DMS114 treated with DMSO at 0.1 percent for 48 hours (cell line): ENCODE results near the gene VDAC1.
A peak's percentile ranks its signal among the peaks of the same experiment; 100 is the strongest.
"Not testable (repeated sequence)": the region's sequence is repeated elsewhere in the genome, so short reads cannot be mapped to it uniquely, and the experiment has no call there.

Source experiments
- DNase-seq: peaks from one replicate; lab custom pipeline; 2025; ENCODE audit not compliant: unreplicated experiment; lab: John Stamatoyannopoulos, UW

VDAC1 gene, protein sequence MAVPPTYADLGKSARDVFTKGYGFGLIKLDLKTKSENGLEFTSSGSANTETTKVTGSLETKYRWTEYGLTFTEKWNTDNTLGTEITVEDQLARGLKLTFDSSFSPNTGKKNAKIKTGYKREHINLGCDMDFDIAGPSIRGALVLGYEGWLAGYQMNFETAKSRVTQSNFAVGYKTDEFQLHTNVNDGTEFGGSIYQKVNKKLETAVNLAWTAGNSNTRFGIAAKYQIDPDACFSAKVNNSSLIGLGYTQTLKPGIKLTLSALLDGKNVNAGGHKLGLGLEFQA

DNA sequence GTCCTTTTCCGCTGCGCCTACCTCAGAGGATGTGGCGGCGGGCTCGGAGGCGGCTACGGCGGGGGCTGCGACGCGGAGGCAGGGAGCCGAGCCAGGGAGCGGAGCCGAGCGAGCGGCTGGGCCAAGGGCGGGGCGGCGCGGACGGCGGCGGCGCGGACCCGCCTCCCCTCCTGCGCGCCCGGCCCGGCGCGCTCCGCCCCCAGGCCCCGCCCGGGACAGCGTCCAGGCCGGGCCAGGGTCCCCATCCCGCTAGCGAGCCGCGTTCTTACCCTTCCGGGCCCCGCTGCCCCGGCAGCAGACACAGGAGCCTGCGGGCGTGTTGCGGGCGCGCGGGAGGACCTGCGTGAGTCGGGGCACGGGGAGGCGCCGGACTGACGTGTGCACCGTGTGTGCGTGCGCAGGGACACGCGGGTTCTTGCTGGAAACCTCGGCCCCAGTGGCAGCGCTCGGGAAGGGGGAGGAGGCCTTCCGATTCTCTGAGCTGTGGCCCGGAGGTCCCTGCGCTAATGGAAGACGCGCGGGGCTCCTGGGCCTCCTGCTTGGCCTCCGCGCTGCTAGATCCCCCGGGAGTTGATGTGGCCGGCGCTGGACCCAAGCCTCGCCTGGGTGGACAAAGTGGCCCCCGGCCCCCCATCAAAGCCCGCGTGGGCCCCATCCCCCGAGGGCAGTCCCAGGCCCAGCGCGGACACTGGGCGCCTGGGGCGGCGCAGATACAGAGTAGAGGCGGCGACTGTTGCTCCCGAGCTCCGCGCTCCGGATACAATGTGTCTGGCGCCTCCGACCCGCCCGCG, at the start of gene VDAC1:
Gene VDAC1 (minus strand): TSS at position 350 of the 791 bp plus-strand sequence. CDS start 11,963 bp downstream, outside the sequence.
- DNase-seq, result peak; percentile 68

DNA sequence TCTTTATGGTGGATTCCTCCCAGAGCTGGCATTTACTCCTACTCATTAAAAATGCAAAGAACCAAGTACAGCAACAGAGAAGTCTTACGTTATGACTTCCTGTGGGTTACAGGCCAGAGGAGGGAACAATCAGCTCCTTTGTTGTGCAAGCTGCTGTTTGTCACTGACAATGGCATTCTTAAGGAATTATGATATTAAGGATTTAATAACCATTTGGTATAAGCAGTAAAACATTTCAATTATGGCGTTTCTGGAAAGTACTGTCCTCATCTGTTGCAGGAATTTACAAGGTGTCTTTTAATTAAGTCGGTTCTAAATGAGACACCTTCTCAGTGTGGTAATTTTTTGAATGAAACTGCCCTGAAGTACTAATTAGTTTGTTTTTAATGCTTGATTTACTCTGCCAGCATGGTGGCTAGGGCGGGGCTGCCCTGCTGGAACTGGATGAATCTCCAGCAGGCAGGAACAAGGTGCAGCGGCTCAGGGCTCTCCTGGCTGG, 49.1 kb upstream of the VDAC1 start:
- no peak for DNase-seq

DNA sequence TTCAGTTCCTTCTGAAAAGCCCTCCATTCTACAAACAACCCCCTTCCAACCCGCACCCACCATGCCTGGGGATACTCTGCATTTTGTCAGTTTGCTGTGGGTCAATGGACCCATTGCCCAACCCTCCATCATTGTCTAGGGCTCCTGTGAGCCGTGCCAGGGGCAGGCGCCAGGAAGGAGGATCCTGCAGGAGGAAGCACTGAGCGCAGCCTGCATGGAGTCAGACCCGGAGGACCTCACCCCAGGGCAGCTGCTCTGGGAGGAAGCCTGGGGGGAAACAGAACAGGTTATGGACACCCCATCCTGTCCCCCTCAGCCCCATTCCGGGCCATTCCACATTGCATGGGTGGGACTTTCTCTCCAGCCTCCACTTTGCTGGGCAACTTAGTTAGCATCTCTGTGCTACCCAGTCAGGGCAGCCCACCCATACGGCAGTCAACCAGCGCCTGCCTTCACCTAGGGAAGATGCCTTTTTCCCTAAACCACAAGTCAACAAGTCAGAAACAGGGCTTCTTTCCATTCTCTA, 48.6 kb upstream of the VDAC1 start:
- no peak for DNase-seq

DNA sequence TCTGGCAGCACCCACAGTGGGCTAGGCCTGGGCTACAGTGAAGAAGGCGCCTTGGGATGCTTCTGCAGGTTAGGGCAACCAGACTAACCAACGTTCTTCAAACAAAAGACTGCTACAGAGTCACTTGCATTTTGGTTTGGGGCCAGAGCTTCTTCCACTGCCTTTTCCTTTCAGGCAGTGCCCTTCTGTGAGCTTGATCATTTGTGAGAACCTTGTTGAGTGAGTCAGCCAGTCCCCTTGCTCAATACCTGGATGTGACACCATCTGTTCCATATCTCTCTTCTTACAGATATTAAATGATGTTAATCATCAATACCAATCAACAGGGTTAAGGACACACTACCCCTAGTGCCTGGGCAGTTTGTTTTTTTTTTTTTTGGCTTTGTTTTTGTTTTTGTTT, 46.5 kb upstream of the VDAC1 start:
- no peak for DNase-seq

DNA sequence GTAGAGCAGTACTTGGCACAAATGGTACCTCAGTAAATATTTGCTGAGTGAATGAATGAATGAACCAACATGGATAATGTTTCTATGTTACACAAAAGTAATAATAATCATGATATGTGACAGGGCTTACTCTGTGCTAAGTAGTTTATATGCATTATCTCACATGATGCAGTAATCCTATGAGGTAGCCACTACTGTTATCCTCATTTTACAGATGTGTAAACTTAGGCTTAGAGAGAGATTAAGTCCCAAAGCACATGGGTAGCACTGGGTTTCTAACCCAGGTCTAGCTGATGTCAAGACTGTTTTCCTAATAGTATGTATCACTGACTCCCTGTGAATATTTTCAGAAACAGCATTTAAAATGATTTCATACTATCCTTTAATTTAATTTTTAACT, 44.1 kb upstream of the VDAC1 start:
- DNase-seq, result no peak

DNA sequence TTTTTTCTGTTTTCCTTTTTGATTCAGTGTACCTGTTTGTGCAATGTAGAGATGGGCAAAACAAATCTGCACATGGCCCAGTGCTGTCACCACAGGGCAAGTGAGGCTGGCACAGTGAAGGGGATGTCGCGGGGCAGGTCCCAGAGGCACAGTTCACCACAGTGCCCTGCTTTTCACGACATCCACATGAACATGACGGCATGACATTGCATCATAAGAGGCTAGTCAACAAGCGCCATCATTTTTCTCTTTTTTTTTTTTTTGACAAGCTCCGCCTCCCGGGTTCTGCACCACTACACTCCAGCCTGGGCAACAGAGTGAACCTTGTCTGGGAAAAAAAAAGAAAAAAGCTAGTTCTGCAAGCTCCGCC, 42.9 kb upstream of the VDAC1 start:
- no peak for DNase-seq

DNA sequence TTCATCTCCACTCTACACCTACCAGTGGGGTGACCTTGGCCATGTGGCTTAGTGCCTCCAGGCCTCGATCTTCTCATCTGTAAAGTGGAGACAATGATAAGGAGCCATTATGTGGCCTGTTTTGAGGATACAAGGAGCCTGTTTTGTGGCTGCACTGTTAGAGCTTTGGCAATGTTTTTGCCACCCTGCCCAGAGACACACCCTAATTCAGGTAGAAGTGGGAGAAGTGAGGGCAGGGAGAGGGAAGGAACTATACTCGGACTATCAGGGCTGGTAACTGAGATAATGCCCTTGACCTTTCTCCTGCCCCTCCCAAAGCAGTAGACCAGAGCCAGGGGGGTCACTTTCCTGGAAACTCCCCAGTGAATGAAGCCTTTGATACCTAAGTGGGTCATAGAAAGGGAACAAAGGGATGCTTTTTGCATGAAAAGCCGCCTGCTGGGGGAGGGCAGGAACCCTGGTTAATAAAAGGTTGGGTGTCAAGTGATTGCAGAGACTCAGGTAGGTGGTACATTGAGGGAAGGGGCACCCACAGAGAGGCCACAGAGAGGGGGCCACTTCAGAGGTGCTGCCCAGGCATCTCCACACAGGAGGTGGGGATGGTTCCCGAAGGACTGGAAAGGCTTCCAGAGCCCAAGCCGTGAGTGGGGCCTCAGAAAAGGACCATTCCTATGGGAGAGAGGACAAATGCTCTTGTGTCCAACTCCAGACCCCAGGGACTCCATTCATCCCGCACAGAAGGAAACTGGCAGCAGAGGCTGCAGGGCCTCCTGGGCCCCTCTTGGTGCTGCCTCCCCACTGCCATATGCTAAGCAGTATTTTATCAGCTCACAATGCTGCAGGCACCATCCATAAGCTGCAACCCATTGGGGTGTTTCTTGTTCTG, 42.3 kb upstream of the VDAC1 start:
- no peak for DNase-seq

DNA sequence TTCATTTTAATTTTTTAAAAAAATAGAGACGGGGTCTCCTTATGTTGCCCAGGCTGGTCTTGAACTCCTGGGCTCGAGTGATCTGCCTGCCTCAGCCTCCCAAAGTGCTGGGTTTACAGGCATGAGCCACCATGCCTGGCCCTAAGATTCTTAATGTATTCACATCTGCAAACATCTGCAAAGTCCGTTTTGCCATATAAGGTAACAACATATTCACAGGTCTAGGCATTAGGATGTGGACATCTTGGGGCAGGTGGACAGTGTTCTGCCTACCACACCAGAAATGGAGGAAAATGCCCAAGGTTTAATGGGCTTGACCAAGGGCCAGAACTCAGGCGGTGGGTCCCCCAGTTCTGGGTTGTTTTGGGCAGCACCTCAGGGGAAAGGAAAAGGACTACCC, 41.6 kb upstream of the VDAC1 start:
- no peak for DNase-seq

DNA sequence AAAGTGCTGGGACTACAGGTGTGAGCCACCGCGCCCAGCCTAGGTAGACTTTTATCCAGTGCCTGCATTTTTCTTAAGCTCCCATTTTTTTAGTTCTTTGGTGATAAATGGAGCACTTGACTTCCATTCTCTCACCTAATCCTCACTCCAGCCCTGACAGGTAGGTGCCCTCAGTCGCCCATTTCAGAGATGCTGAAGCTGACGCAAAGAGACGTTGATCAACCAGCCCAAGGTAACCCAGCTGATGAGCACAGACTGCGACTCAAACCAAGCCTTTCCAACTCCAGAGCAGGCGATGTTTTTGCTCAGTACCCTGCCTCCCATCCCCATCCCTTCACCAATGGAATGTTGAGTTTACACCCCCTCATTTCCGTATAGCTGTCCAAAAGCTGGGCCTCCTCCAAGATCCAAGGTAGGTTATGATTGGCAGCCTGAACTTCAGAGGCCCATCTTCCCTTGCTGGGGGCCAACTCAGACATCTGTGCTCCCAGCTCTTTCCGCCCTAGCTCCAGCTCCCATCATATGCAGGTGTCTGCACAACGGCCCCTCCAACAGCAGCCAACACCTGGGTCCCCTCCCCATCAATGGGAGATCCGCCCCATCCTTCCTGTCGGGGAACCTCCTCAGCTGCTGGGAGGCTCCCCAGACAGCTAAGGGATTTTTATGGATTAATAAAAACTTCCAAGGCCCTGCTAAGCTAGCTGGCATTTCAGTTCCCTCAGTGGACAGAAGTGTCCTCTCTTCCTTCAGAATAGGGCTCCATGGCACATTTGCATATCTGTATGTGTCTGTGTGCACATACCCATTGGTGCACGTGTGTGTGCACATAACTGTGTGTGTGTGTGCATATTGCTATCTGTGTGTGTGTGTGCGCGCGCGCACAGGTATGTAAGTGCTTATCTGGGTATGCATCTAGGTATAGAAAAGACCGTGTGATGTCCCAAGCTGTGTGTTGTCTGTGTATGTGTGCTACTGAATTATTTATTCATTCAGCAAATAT, 39.3 kb upstream of the VDAC1 start:
- no peak for DNase-seq

DNA sequence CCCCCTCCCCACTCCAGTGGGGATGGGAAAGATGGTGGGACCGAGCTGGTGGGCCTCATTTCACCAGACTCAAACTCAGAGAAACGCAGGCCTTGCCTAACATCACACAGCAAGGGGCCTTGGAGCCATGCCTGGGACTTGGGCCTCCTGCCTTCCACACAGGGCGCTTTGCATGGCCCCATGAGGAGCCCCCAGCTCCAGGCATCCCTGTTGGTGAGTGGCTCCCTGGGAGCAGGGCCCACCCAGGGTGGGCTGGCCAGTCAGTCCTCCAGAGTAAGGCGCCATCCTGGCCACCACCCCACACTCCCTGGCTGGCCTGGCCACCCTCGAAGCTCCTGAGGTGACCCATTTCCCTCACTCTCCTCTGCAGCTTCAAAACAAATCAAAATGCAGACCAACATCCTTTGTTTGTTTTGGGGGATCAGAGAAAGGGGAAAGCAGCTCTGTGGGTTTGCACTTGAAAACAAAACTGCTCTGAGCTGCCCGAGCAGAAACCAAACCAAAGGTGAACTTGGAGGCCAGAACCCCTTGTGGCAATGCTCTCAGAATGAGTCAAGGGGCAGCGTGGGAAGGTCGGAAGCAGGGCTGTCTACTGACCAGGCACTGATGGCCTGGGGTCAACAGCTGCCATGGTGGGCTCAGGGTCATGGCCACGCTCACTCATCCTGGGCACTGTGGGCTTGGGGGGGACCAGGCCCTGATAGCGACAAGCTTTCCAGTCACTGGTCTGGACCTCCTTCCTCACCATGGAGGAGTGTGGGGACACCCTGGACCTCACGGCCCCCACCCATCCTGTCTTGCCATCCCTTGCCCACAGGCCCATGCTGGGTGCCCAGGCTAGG, 37.0 kb upstream of the VDAC1 start:
- DNase-seq, result no peak

DNA sequence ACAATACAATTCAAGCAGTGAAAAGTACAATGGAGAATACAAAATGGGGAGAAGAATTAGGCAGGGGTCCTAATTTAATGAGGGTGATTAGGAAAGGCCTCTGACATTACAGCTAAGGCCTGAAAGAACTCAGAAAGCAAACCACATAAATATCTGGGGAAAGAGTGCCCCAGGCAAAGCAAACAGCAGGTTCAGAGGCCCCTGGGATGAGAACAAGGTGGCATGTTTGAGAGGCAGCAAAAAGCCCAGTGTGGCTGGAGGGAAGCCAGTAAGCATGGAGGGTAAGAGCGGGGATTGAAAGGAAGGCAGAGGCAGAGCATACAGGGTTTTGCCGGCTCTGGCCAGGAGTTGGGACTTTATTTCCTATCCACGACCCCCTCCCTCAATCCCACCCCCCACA, 33.4 kb upstream of the VDAC1 start:
- DNase-seq, result no peak

DNA sequence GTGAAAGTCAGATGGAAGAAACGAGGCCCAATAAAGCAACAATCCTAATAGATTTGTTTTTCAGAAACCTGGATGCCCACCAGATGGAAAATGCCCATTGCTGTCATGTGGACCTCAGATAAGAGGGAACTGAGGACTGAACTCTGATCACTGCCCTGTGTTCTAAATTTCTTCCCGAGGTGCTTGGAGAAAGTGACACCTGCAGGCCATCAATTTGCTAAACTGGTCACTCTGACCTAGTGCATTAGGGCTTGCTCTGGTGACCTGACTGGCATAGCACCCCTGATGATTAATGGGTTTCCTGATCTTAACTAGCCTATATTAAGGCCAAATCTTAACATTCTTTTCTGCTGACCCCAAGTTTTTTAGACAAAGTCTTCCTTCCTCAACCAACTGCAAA, 32.4 kb upstream of the VDAC1 start:
- DNase-seq, result no peak

DNA sequence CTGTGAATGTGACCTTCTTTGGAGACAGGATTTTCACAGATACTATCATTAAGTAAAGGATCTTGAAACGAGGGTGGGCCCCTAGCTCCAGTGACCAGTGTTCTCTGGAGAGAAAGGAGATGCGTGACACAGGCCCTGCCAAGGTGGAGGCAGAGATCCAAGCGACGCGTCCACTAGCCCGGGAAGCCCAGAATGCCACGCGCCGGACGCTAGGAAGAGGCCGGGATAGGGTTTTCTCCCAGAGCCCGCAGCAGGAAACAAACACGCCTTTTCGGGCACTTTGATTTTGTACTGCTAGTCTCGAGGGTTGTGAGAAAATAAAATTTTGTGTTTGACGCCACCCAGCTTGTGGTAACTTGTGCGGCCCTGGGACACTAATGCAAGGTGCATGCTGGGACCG, 29.6 kb upstream of the VDAC1 start:
- no peak for DNase-seq

DNA sequence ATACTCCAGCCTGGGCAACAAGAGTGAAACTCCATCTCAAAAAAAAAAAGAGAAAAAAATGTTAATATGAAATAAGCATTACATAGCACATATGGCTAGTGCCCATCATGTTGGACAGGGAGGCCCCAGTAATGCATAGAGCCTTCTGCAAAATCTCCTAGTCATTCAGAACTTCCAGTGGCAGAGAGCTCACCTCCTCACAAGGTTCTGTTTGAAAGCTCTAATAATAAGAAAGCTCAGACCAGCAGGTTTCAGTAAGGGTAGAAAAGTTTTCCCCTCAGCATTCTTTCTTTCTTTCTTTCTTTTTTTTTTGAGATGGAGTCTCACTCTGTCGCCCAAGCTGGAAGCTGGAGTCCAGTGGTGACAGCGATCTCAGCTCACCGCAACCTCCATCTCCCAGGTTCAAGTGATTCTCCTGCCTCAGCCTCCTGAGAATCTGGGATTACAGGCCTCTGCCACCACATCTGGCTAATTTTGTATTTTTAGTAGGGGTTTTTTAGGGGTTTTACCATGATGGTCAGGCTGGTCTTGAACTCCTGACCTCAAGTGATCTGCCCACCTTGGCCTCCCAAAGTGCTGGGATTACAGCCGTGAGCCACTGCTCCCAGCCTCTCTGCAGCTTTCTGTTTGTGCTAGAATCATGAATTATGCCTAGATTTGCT, 25.7 kb upstream of the VDAC1 start:
- DNase-seq, result not testable (repeated sequence)

DNA sequence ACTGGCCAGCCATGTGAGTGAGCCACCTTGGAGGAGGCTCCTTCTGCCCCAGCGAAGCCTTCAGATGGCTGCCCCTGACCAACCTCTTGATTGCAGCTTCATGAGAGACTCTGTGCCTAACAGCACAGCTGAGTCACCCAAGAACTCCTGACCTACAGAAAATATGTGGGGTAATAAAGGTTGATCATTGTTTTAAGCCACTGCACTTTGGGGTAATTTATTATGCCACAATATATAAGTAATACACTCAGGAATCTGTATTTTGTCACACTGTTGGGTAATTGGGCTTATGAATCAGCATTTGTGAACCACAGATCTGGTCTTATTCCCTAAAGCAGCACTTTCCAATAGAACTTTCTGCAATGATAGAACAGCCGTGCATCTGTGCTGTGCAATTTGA, 24.4 kb upstream of the VDAC1 start:
- no peak for DNase-seq

DNA sequence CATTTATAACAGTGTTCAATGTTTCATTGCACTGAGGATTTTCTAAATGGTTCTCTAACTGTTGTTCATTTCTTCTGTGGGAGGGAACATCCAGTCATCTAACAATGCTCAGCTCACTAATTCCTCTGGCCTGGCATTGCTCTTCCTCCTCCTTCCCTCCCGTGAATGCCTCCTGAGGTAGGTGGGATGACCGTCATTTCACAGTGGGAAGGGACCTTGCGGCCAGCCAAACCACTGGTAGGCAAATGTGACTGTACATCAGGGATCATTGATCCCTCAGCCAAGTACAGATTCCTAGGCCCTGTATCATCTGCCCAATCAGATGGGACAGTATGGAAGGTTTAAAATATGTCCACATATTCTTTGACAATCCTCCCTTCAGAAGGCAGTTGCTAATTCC, 23.7 kb upstream of the VDAC1 start:
- DNase-seq, result no peak

DNA sequence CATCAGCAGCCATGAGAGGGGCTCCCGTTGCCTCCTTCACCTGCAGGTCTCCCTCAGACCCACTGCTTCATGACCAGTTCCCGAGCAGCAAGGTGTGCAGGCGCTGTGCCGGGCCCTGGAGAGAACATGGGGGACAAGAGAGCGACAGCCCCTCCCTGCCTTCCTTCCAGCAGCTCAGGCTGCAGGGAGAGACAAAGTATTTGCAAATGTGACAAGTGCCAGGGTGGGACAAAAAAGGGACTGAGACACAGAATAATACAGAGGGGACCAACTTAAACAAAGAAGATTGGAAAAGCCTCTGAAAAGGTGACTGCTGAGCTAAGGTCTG, 22.5 kb upstream of the VDAC1 start:
- no peak for DNase-seq

DNA sequence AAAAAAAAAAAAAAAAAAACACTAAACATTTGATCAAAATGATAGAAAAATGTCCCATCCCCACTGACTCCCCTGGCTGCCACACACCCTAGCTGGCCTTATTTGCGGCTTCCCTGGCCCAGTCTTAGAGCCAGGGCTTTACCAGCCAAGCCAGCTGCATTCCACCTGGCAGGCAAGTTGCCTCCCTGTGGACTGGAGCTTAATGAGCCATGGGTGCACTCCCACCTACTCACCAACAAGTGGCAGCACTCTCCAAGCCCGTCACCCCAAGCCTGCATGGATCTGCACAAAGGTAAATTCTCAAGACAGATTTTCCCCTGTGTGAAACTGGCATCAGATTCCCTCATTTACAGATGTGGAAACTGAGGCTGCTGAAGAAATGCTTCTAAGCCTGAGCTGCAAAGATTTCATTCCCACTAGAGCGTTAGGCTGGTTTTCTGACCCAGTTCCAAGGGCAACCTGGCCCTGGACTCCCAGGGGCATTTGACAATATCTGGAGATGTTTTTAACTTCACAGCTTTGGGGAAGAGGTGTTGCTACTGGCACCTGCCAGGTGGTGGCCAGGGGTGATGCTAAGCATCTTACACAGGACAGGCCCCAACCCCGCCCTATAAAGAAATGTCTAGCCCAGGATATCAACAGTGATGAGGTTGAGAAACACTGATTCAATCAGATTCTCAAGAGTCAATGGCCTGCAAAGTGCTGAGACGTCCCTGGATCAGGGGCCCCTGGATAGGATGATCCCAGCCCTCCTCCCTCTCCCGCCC, 21.9 kb upstream of the VDAC1 start:
- DNase-seq, result peak; percentile 20
